Heart left ventricle (tissue), 16 donors: ENCODE measurements around the gene PYROXD2. TPM values are rescaled to one million over a fixed set of nuclear protein-coding genes. Genes with fewer than 3 reads are reported as not detected.

Source experiments
- ATAC-seq, 4 donors: fragments of 200-7000 bp; cut with Tn5 transposase; one replicate each; pipeline ENCODE4 v1.9.1; 2020 to 2022; ENCODE audit warnings: moderate library complexity in 4 of 4, mild to moderate bottlenecking in 3 of 4, moderate number of reproducible peaks in 1 of 4
- DNase-seq, 5 donors: peaks; one replicate each; pipeline ENCODE4 v3.0.0-alpha.2; 2020
- H3K27ac ChIP-seq, 12 donors: fragments of 200-600 bp; sonication (generic) in 4 of 12; one replicate each; pipeline versions ENCODE4 v1.5.0 to v1.8.0; 2016 to 2022; ENCODE audit warnings: mild to moderate bottlenecking in 2 of 12
- H3K27me3 ChIP-seq, 9 donors: fragments of 200-600 bp; sonication (generic) in 2 of 9; one replicate each; pipeline versions ENCODE4 v1.5.1 to v1.8.0; 2016 to 2022; ENCODE audit warnings: mild to moderate bottlenecking in 3 of 9
- H3K36me3 ChIP-seq, 9 donors: fragments of 200-600 bp; sonication (generic) in 2 of 9; one replicate each; pipeline versions ENCODE4 v1.5.0 to v1.8.0; 2018 to 2022; ENCODE audit warnings: mild to moderate bottlenecking in 2 of 9
- H3K4me1 ChIP-seq, 12 donors: fragments of 200-600 bp; sonication (generic) in 4 of 12; one replicate each; pipeline versions ENCODE4 v1.5.0 to v1.8.0; 2016 to 2022; ENCODE audit warnings: mild to moderate bottlenecking in 3 of 12
- H3K4me3 ChIP-seq, 12 donors: fragments of 200-600 bp; sonication (generic) in 4 of 12; one replicate each; pipeline versions ENCODE4 v1.5.0 to v1.8.0; 2017 to 2022; ENCODE audit warnings: mild to moderate bottlenecking in 9 of 12, moderate library complexity in 4 of 12
- H3K9me3 ChIP-seq, 12 donors: fragments of 200-600 bp; sonication (generic) in 4 of 12; one replicate each; pipeline versions ENCODE4 v1.5.0 to v1.8.0; 2016 to 2022; ENCODE audit warnings: mild to moderate bottlenecking in 1 of 12
- CTCF ChIP-seq, 12 donors: fragments of 200-600 bp; sonication (generic) in 4 of 12; IDR thresholded peaks; one replicate each; pipeline versions ENCODE4 v1.5.0 to v1.8.0; 2018 to 2022; ENCODE audit warnings: antibody characterized with exemption in 12 of 12, mild to moderate bottlenecking in 5 of 12
- POLR2A ChIP-seq, 2 donors: fragments of 450-650 bp; IDR thresholded peaks; one replicate each; pipeline ENCODE4 v1.6.1; 2017; ENCODE audit warnings: antibody characterized with exemption in 2 of 2, mild to moderate bottlenecking in 2 of 2, moderate library complexity in 2 of 2
- WGBS, 4 donors: extraction: QIAGEN DNeasy Blood & Tissue Kit in 2 of 4; methylation state at CpG; one replicate each; pipeline versions ENCODE4 v1.1.5 to v1.1.7; 2013 to 2018; 5-methylcytosine and 5-hydroxymethylcytosine counted together
- intact Hi-C, 10 donors: fragments of 100-400 bp; cut with DNase I; formaldehyde crosslinking; loops; one replicate each; pipeline versions ENCODE4 v1.11.1 to v1.14.2; 2022
- polyA plus RNA-seq, 2 donors: library from polyadenylated mRNA; stranded (reverse); fragments of 200-250 nt; gene quantifications; one replicate each; pipeline ENCODE4 v1.2.3, GENCODE V29; 2013
- total RNA-seq, 9 donors: library from RNA; depleted of rRNA in 2 of 9; stranded (reverse); fragments of >200 nt in 2 of 9; fragmentation: NEBNext Ultra II Directional in 3 of 9; extraction: Animal tissue kit (Norgen Biotek cat#: 25700) in 3 of 9; gene quantifications; one replicate each; pipeline versions ENCODE4 v1.1.0 to v1.2.4, GENCODE V29; 2016 to 2023
- donor health status: ischemic (EF 13 %, LVEDD 7.1; RV severe dilation, severe dysfunction).
- donor health status: healthy with polysubstance abuse.
- donor health status: DM: no; HTN: yes; CAD: no.
- donor health status: DM: no; HTN: no; CAD: no.
- donor health status: ischemic (EF 25% LVEDD 6.9; RV normal size, moderate dysfunction).
- donor health status: ischemic (EF 25% LVEDD 5.7; RV mildly dilated, moderate dysfunction).
- donor health status: healthy.
- donor health status: DM: yes; HTN: yes; CAD: no.
- donor health status: ischemic (EF 35%, LVEDD 5.7; RV mildly dilated, moderate dysfunction).
- donor health status: nonischemic (EF 11% LVEDD 7.7; RV severe dilation, severe dysfunction).
- donor health status: DM: yes; HTN: yes; CAD: no.
- donor health status: PGD.
- donor health status: ischemic (EF 29% LVEDD 5.4; RV normal size, mild dysfunction).
- donor health status: nonischemic (EF 23%, LVEDD 6.1; RV moderate dilation, normal function).

Gene PYROXD2
- total and polyA plus RNA-seq, 11 donors: 4.1 to 22.0 (median 11.1) TPM

GRCh38 chr10:98377001-98377400 is 38.0 kb downstream of the PYROXD2 start:
- no peak for DNase-seq
- H3K27me3 ChIP-seq: peaks cover 0 to 2% (median 0%) of the 10 kb centered on the region in 9 donors
- no peak overlapping the region for H3K4me3 ChIP-seq
- intact Hi-C loops: no loop called here
- peaks cover 0 to 22% (median 4%) of the 10 kb centered on the region in 12 donors for H3K4me1 ChIP-seq
- no peak for ATAC-seq
- H3K36me3 ChIP-seq: peaks cover 0 to 7% (median 0%) of the 10 kb centered on the region in 9 donors
- WGBS, 4 donors: 95 to 97% (median 95%) methylated on average over 2 of the region's 2 CpGs
- TF ChIP-seq CTCF (IDR thresholded peaks at IDR 0.05) (no peak), POLR2A (IDR thresholded peaks at IDR 0.05) (no peak)
- no peak overlapping the region for H3K27ac ChIP-seq
- H3K9me3 ChIP-seq: peaks cover 0 to 7% (median 2%) of the 10 kb centered on the region in 12 donors

GRCh38 chr10:98376485-98376884 is 38.5 kb downstream of the PYROXD2 start:
- Histone ChIP-seq H3K27ac (no peak overlapping the region), H3K27me3 (peaks cover 0 to 2% (median 0%) of the 10 kb centered on the region in 9 donors), H3K36me3 (peaks cover 0 to 7% (median 0%) of the 10 kb centered on the region in 9 donors), H3K9me3 (peaks cover 0 to 7% (median 2%) of the 10 kb centered on the region in 12 donors), H3K4me1 (peaks cover 0 to 22% (median 5%) of the 10 kb centered on the region in 12 donors), H3K4me3 (no peak overlapping the region)
- no peak for DNase-seq
- TF ChIP-seq CTCF (IDR thresholded peaks at IDR 0.05): no peak
- no peak for TF ChIP-seq POLR2A (IDR thresholded peaks at IDR 0.05)
- no peak for ATAC-seq
- WGBS, 4 donors: 82 to 100% (median 85%) methylated on average over 1 of the region's 1 CpG
- intact Hi-C loops: no loop called here

- TF ChIP-seq POLR2A (IDR thresholded peaks at IDR 0.05) (no peak), CTCF (IDR thresholded peaks at IDR 0.05) (no peak)
- peaks cover 0 to 22% (median 8%) of the 10 kb centered on the region in 12 donors for H3K4me1 ChIP-seq
- H3K9me3 ChIP-seq: peaks cover 0 to 7% (median 2%) of the 10 kb centered on the region in 12 donors
- ATAC-seq (peak in 3 of 4 donors; percentile 14 to 66 (median 38)), DNase-seq (no peak)
- intact Hi-C loops: no loop called here
- peaks cover 0 to 6% (median 0%) of the 10 kb centered on the region in 9 donors for H3K36me3 ChIP-seq
- H3K27ac ChIP-seq: no peak overlapping the region
- WGBS, 4 donors: 48 to 52% (median 50%) methylated on average over 8 of the region's 8 CpGs
- H3K27me3 ChIP-seq: peaks cover 0 to 2% (median 0%) of the 10 kb centered on the region in 9 donors
- no peak overlapping the region for H3K4me3 ChIP-seq
These were observed 40.6 kb downstream of the PYROXD2 start for GRCh38 chr10:98374217-98374985.

GRCh38 chr10:98373260-98374040 is 41.5 kb downstream of the PYROXD2 start:
- peak in 3 of 4 donors; percentile 27 to 44 (median 35) for ATAC-seq
- DNase-seq: no peak
- H3K27ac ChIP-seq: no peak overlapping the region
- H3K27me3 ChIP-seq: peaks cover 0 to 2% (median 0%) of the 10 kb centered on the region in 9 donors
- H3K4me3 ChIP-seq: no peak overlapping the region
- H3K36me3 ChIP-seq: peaks cover 0 to 6% (median 0%) of the 10 kb centered on the region in 9 donors
- peaks cover 0 to 7% (median 2%) of the 10 kb centered on the region in 12 donors for H3K9me3 ChIP-seq
- peaks cover 0 to 22% (median 8%) of the 10 kb centered on the region in 12 donors for H3K4me1 ChIP-seq
- TF ChIP-seq POLR2A (IDR thresholded peaks at IDR 0.05): no peak
- no peak for TF ChIP-seq CTCF (IDR thresholded peaks at IDR 0.05)
- intact Hi-C loops: no loop called here
- WGBS, 4 donors: 42 to 55% (median 43%) methylated on average over 9 to 12 of the region's 12 CpGs
